Upper lobe of right lung (tissue), 1 donor: ENCODE data around the gene VGLL4. TPM values are rescaled to one million over a fixed set of nuclear protein-coding genes. Genes with fewer than 3 reads are reported as not detected.
"Not testable (repeated sequence)": the region's sequence is repeated elsewhere in the genome, so short reads cannot be mapped to it uniquely, and the experiment has no call there.

Experiments used
- ATAC-seq: fragments of 200-7000 bp; cut with Tn5 transposase; one replicate; pipeline ENCODE4 v1.9.1; 2020; ENCODE audit warnings: mild to moderate bottlenecking, moderate library complexity
- DNase-seq: peaks from one replicate; pipeline ENCODE4 v3.0.0-alpha.2; 2020
- H3K27ac ChIP-seq: fragments of 200-600 bp; one replicate; pipeline ENCODE4 v1.8.0; 2022
- H3K27me3 ChIP-seq: fragments of 200-600 bp; one replicate; pipeline ENCODE4 v1.8.0; 2022; ENCODE audit warnings: mild to moderate bottlenecking
- H3K36me3 ChIP-seq: fragments of 200-600 bp; one replicate; pipeline ENCODE4 v1.8.0; 2022
- H3K4me1 ChIP-seq: fragments of 200-600 bp; one replicate; pipeline ENCODE4 v1.8.0; 2022
- H3K4me3 ChIP-seq: fragments of 200-600 bp; one replicate; pipeline ENCODE4 v1.8.0; 2022; ENCODE audit warnings: mild to moderate bottlenecking
- H3K9me3 ChIP-seq: fragments of 200-600 bp; one replicate; pipeline ENCODE4 v1.8.0; 2022
- intact Hi-C: fragments of 100-400 bp; cut with DNase I; formaldehyde crosslinking; loops from one replicate; pipeline ENCODE4 v1.11.0; 2022
- total RNA-seq: library from RNA; stranded (reverse); fragmentation: NEBNext Ultra II Directional; extraction: Animal tissue kit (Norgen Biotek cat#: 25700); gene quantifications from one replicate; pipeline ENCODE4 v1.2.1, GENCODE V29; 2021
- TF ChIP-seq, protein P1 (sequence below): fragments of 200-600 bp; IDR thresholded peaks from one replicate; pipeline ENCODE4 v1.8.0; 2022; ENCODE audit warnings: antibody characterized with exemption
- donor health status: DM: no; HTN: yes; CAD: no; lungs with severe emphysema.

VGLL4 gene
- total RNA-seq, 1 donor from 2014 or later = 57.5 TPM

DNA sequence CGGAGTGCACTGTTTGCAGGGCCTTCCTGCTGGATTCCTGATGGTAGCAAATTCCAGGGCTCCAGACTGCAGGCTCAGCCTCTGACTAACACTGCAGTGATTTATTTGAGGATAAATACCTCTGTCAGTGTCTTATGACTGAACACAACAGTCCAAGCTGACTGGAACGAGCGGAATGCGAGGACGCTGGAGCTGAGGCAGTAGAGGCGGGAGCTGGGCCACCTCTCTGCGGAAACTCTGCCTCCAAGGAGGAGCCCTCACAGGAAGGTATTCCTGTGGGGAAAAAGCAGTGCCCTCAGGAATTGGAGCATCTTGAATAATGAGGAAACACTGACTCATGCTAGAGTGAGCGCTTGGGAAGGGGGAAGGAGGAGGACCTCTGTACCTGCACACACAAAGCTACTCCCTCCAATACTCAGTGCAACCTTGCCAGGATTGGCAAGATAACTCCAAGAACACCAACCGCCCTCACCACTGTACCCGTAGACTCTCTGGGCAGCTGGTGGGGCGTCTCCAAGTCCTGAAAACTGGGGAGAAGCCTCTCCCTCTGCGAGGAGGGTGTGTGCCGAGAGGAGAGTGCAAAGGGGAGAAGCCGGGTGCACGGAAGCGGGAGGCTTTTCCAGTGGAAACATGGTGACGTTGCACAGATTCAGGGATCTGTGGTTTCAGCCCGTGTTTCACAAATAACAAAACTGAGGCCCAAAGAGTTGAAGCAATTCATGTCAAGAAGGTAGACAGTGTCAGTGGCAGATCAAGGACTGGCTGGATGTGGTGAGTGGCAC is 43.0 kb downstream of the VGLL4 start:
- intact Hi-C loops = no loop called here
- peaks cover 42% of the 10 kb centered on the region for H3K4me1 ChIP-seq
- DNase-seq = peak; percentile 71
- TF ChIP-seq, protein P1, sequence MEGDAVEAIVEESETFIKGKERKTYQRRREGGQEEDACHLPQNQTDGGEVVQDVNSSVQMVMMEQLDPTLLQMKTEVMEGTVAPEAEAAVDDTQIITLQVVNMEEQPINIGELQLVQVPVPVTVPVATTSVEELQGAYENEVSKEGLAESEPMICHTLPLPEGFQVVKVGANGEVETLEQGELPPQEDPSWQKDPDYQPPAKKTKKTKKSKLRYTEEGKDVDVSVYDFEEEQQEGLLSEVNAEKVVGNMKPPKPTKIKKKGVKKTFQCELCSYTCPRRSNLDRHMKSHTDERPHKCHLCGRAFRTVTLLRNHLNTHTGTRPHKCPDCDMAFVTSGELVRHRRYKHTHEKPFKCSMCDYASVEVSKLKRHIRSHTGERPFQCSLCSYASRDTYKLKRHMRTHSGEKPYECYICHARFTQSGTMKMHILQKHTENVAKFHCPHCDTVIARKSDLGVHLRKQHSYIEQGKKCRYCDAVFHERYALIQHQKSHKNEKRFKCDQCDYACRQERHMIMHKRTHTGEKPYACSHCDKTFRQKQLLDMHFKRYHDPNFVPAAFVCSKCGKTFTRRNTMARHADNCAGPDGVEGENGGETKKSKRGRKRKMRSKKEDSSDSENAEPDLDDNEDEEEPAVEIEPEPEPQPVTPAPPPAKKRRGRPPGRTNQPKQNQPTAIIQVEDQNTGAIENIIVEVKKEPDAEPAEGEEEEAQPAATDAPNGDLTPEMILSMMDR = no peak
- ATAC-seq = peak; percentile 93
- no peaks in the 10 kb centered on the region for H3K9me3 ChIP-seq
- peaks cover 18% of the 10 kb centered on the region for H3K36me3 ChIP-seq
- no peak overlapping the region for H3K4me3 ChIP-seq
- peak overlapping the region; percentile 75 for H3K27ac ChIP-seq
- H3K27me3 ChIP-seq = no peaks in the 10 kb centered on the region

DNA sequence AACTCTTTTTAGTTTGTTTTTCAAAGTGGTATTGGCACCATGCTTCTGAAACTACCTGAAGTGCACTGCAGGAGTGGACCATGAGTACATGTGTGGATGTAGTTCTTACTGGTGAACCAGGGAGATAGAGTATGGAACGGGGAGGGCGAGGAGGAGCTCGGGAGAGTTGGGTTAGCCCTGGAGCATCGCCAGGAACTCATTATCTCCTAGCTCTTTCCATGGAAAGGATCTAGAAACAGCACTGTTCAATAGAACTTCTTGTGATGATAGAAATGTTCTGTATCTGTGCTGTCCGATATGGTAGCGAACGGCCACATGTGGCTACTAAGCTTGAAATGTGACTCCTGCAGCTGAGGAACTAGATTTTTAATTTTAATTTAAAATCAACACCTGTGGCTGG is 47.3 kb downstream of the VGLL4 start:
- Histone ChIP-seq H3K9me3 (no peaks in the 10 kb centered on the region), H3K4me1 (peaks cover 53% of the 10 kb centered on the region), H3K36me3 (peaks cover 15% of the 10 kb centered on the region), H3K27ac (no peak overlapping the region), H3K4me3 (no peak overlapping the region), H3K27me3 (no peaks in the 10 kb centered on the region)
- DNase-seq (no peak), ATAC-seq (no peak)
- intact Hi-C loops = no loop called here
- TF ChIP-seq, protein P1 = no peak

DNA sequence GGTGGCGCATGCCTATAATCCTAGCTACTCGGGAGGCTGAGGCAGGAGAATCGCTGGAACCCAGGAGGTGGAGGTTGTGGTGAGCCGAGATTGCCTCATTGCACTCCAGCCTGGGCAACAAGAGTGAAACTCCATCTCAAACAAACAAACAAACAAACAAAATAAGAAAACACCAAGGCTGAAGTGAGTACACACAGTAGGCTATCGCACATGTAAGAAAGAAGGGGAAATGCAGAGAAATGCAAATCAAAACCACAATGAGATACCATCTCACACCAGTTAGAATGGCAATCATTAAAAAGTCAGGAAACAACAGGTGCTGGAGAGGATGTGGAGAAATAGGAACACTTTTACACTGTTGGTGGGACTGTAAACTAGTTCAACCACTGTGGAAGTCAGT is 48.7 kb downstream of the VGLL4 start:
- peaks cover 53% of the 10 kb centered on the region for H3K4me1 ChIP-seq
- H3K4me3 ChIP-seq, intact Hi-C loops, ATAC-seq, DNase-seq, H3K9me3 ChIP-seq, H3K36me3 ChIP-seq, H3K27ac ChIP-seq, H3K27me3 ChIP-seq: not testable (repeated sequence)

DNA sequence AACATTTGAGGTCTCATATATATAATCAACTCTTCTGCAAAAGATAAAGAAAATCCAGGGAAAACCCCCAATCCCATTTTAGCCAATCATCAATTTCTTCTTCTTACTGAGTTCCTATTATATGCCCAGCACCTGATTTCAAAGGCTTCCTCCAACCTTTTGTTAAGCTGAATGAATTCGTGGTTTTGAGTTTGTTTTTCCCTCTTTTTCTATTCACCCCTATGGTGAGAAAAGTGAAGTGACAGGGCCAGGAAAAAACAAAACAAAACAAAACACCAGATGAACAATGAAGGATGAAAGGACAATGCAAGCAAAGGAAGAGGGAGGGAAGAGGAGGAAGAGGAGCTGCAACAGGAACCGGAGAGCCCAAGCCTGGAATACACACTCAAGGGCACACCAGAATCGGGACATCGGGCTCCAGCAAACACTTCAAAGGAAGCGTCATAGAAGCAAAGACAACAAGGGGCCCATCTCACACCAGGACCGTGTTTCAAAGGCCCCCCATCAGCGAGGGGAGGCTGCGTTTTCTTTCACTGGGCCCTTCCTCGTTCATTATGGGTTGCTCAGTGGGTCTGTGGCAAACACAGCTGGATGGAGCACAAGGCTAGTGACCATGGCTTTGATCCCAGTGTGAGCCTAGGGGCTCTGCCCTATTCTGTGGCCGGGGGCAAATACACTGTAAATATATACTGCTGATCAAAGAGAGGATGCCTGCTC is 50.2 kb downstream of the VGLL4 start:
- DNase-seq (no peak), ATAC-seq (no peak)
- Histone ChIP-seq H3K4me1 (peaks cover 52% of the 10 kb centered on the region), H3K4me3 (no peak overlapping the region), H3K36me3 (no peaks in the 10 kb centered on the region), H3K9me3 (no peaks in the 10 kb centered on the region), H3K27ac (no peak overlapping the region), H3K27me3 (no peaks in the 10 kb centered on the region)
- TF ChIP-seq, protein P1 = no peak
- intact Hi-C loops = no loop called here

DNA sequence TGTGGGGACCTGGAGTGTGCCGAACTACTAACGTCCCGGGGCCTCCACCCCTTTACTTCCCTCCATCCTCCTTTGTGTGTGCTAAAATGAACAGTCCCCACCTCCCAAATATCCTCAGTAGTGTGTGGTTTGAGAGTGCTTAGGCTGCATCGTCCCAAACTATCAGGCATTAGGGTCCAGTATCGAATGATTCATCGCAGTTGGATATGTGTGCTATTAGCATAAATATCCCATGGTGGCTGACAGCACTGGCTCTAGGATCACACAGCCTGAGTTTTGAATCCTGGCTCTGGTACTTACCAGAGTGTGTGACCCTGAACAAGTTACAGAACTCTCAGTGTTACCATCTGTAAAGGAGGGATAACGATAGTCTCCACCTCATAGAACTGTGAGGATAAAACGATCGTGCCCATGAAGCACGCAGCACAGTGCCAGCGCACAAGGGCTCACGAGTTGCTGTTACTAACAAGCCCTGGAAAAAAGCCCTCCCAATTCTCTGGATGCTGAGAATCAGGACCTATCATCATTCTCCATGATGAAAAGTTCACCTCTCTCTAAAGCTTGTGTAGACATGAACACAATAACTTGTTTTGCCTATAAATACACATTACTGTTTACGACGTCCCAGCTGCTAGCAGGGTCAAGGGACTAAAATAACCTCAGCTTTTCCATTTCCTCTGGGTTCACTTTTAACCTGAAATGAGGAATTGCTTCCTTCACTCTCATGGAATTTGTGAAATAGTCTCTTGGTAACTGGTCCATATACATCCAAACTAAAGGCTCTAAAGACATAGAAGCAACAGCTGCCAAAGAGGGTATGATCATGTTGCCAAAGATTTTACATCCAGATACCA is 51.0 kb downstream of the VGLL4 start:
- TF ChIP-seq, protein P1 = no peak
- H3K9me3 ChIP-seq = no peaks in the 10 kb centered on the region
- ATAC-seq = no peak
- no peak overlapping the region for H3K4me3 ChIP-seq
- DNase-seq = no peak
- no peaks in the 10 kb centered on the region for H3K36me3 ChIP-seq
- no peaks in the 10 kb centered on the region for H3K27me3 ChIP-seq
- H3K4me1 ChIP-seq = peaks cover 57% of the 10 kb centered on the region
- intact Hi-C loops = no loop called here
- H3K27ac ChIP-seq = peak overlapping the region; percentile 4
